ENCODE data around the gene SLBP.
A peak's percentile ranks its signal among the peaks of the same experiment; 100 is the strongest.

The SLBP gene

GRCh38 chr4:1644891-1645657 lies 67.0 kb downstream of the SLBP start:
- DNase-seq = peak; percentile 67

DNA sequence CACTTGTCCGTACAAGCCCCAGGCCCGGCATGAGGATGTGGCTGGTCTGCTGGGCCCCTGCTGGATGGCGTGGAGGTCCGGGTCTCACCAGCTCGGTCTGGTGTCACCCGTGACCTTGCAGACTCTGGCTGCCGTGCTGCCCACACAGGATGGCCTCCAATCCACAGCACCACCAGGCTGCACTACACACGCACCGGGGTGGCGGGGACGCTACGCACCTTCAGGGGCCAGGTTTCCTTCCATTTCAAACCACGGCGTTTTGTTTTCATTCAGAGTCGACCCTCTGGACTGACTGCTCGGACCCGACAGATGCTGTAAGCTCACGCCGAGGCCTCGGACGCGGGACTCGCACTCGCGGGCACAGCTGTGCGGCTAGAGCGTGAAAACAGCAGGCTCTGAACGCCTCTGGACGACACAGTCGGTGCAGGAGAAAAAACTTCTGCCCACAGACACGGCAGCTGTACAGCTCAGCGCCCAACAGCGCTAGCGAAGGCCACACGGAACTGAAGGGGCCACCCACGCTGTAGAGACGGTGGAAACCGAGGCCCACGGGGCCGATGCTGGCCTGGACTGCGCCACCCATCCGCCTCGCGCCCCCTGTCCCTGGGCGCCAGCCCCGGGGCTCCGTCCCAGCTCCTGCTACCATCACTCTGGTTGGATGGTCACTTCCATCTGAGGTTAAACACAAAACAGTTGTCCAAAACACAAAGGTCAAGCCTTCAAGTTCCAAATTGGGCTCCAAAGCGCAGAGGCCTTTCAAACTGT lies 68.0 kb downstream of the SLBP start:
- DNase-seq = no peak
